ENCODE results near the gene PHOX2A.
"Not testable (repeated sequence)": the region's sequence is repeated elsewhere in the genome, so short reads cannot be mapped to it uniquely, and the experiment has no call there.

The PHOX2A gene

DNA sequence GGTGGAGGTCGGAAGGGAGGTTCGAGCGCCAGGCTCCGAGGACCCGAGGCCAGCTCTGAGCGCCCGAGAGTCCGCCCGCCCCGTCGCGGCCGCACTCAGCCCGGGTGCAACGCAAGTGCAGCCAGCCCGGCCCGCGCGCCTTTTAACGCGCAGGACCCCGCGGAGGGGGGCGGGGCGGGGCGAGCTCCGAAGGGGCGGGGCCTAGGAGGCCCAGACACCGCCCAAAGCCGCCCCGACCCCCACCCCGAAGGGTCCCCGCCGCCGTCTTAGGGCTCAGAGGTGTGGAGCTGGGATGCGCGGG, at the start of gene PHOX2A:
PHOX2A (minus strand) TSS at position 117 of the 301 bp plus-strand sequence. CDS start 172 bp downstream, outside the sequence.
- no peak for DNase-seq

DNA sequence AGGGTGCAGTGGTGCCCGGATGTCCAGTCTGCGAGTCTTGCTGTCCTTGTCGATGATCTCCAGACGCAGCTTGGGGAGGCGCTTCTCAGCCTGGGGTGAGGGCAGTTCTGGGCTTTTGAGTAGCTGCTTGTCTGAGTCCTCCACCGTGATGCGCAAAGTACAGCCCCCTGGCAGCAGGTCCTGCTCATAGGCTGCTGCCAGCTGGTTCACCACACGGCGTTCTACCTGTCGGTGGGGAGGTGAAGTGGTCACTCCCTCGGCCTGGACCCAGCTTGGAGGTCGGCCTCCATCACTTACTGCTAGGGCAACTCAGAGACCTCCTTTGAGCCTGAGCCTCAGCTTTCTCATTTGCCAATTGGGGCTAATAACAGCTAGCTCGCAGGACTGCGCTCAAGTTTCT, 49.4 kb upstream of the PHOX2A start:
- DNase-seq, result no peak

DNA sequence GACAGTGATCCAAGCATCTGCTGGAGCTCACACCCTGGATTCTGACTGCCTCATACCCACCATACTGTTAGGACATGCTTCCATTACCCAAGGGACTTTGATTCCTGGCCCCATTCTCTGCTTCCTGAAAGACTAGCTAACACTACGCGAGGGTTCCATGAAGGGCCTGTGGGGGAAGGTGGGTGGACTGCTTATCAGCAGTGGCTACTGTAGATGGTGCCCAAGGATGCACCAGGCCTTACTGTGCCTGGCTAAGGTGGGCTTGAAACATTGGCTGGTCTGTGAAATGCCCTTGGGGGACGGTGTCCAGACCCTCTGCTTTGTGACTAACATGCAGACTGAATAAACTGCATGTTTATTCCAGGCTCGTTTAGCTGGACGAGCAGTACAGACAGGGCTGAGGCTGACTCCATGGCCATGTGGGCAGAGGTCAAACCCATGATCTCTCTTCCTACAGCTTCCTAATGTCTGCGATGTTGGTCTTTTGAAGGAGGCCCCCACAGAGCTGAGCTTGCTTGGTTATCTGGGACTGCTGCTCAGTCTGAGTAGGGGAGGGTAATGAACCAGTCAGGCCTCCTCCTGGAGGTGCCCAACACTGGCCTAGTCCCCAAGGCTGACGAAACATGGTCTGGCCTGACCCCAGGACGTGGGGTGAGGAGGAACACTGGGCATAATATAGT, 48.3 kb upstream of the PHOX2A start:
- no peak for DNase-seq

DNA sequence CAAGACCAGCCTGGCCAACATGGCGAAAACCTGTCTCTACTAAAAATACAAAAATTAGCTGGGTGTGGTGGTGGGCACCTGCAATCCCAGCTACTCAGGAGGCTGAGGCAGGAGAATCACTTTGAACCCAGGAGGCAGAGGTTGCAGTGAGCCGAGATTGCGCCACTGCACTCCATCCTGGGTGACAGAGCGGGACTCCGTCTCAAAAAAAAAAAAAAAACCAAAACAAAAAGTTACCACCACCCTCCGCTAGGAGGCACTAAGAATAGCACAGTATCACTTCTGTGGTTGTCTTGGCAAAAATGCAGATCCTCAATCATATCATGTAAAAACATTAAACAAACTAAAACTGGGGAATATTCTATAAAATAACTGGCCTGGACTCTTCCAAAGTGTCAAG, 46.8 kb upstream of the PHOX2A start:
- DNase-seq, result not testable (repeated sequence)

DNA sequence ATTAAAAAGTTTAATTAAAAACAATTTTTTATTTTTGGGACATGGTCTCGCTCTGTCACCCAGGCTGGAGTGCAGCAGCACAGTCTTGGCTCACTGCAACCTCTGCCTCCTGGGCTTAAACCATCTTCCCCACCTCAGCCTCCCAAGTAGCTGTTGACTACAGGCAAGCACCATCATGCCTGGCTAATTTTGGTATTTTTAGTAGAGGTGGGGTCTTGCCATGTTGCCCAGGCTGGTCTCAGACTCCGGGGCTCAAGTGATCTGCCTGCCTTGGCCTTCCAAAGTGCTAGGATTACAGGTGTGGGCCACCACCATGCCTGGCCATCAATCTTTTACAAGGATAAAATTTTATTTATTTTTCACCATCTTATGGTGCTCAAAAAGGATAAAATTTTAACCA, 43.3 kb upstream of the PHOX2A start:
- DNase-seq, result no peak

DNA sequence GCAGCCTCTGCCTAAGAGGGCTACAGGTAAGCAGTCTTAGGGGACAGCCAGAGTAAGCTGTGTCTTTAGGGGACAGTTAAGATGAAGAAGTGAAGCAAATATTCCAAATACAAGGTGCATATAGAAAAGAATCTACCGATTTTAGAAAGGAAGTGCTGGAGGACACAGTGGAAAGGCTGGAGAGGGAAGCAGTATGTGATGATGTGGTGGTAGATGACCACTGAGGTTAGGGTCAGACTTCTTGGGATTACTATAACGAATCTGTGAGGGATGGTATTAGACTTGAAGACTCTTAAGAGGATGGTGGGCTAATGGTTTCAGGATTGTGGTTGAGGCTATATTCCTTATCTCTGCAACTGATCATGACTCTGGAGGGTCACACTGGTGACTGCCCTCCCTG, 40.0 kb upstream of the PHOX2A start:
- DNase-seq, result no peak

DNA sequence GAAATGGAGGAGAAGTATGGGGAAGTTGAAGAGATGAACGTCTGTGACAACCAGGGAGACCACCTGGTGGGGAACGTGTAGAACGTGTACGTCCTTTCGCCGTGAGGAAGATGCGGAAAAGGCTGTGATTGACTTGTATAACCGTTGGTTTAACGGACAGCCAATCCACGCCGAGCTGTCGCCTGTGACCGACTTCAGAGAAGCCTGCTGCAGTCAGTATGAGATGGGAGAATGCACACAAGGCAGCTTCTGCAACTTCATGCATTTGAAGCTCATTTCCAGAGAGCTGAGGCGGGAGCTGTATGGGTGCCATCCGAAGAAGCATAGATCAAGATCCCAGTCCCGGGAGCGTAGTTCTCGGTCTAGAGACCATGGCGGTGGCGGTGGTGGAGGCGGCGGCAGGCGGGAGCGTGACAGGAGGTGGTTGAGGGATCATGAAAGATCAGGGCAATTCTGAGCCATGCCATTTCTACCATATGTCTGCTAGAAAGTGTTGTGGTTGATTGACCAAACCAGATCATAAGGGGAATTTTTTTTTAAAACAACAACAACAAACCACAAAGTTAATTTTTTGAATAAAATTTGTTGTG, 36.8 kb upstream of the PHOX2A start:
- DNase-seq, result no peak

DNA sequence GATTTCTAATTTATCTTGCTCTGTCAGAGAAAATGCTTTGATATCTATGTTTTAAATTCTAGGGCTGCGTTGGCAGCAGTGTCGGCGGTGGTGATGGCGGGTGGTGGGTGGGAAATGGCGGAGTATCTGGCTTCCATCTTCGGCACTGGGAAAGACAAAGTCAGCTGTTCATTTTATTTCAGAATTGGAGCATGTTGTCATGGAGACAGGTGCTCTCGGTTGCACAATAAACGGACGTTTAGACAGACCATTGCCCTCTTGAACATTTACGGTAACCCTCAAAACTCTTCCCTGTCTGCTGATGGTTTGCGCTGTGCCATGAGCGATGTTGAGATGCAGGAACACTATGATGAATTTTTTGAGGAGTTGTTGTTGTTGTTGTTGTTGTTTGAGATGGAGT, 36.1 kb upstream of the PHOX2A start:
- no peak for DNase-seq

DNA sequence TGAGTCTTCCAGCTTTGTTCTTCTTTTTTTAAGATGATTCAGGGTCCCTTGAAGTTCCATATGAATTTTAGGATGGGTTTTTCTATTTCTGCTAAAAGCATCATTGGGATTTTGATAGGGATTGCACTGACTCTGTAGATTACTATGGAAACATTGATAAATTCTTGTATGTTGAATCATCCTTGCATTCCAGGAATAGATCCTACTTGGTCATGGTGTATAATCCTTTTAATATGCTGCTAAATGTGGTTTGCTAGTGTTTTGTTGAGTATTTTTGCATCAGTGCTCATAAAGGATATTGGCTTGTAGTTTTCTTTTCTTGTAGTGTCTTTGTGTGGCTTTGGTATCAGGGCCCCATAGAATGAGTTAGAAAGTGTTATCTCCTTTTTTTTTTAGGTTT, 34.9 kb upstream of the PHOX2A start:
- no peak for DNase-seq

DNA sequence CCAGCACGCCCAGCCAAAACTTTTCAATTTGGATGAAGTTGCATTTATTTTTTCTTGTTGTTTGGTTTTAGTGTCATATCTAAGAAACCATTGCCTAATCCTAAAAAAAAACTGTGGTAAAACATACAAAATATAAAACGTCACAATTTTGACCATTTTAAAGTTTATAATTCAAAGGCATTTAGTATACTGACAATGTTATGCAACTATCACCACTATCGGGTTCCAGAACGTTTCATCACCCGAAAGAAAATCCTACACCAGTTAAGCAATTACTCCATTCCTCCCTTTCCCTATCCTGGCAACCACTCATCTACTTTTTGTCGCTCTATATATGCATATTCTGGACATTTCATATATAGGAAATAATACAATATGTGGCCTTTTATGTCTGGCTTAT, 30.5 kb upstream of the PHOX2A start:
- no peak for DNase-seq

DNA sequence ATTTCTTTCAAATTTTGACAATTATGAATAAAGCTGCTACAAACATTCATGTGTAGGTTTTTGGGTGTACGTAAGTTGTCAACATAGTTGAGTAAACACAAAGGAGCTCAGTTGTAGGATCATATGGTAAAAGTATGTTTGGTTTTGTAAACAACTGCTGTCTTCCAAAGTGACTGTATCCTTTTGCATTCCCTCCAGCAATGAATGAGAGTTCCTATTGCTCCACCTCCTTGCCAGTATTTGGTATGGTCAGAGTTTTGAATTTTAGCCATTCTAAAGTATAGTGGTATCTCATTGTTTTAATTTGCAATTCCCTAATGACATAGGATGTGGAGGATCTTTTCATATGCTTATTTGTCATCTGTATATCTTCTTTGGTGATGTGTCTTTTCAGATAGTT, 28.0 kb upstream of the PHOX2A start:
- no peak for DNase-seq

DNA sequence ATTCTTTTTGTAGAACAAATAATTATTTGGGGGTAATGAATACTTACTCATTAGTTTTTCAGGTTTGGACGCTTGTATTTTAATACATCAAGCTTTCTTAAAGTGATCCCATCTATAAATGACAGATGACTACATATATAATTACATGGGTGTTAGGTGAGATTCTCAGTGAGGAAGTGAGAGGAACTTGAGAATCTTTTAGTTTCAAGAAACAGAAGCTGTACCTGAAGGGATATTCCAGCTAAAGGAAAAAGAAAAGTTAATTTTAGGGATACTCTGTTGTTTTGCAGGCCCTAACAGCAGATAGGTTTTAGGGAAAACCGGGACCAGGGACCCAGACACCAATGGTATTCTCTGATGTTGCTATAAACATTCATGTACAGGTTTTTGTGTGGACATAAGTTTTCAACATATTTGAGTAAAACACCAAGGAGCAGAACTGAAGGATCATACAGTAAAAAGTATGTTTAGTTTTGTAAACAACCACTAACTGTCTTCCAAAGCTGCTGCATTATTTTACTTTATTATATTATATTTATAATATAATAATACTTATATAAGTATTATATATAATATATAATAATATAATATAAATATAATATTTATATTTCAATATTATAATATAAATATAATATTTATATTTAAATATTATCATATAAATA, 24.1 kb upstream of the PHOX2A start:
- DNase-seq, result no peak

DNA sequence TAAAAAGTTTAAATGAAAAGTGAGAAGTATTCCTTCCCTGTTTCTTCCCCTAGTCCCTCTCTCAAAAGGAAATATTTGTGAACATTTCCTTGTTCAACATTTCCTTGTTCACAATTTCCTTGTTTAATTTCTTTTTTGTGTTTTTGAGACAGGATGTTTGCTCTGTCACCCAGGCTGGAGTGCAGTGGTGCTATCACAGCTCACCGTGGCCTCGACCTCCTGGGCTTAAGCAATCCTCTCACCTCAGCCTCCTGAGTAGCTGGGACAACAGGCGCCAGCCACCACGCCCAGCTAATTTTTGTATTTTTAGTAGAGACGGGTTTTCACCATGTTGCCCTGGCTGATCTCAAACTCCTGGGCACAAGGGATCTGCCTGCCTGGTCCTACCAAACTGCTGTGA, 23.0 kb upstream of the PHOX2A start:
- not testable (repeated sequence) for DNase-seq

DNA sequence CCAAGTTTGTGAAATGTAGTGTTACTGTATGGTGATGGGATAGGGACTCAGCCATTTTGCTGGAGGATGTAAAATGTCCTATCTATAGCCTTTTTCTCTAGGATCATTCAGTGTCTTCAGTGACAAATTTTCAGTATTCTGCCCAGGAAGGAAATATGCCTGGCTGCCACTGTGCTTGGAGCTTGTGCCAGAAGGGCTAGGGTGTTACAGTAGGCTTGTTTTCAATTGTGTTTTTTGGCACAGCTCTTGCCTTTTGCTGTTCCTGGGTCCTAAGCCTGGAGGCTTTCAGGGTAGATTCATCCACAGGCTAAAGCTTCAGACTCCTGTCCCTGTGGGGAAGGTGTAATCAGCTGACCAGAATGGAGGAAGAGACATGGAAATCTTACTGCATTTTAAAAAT, 22.0 kb upstream of the PHOX2A start:
- no peak for DNase-seq

DNA sequence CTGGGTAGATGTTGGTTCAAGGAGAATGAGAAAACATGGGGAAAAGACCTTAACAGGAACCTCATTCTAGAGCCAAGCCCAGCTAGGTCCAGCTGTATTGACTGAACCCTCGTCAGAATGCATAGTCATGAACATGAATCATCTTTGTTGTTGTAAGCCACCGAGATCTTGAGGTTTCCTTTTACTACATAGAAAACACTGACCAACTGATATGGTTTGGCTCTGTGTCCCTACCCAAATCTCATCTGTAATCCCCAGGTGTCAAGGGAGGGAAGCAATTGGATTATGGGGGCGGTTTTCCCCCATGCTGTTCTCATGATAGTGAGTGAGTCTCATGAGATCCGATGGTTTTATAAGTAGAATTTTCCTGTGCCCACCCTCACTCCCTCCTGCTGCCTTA, 19.4 kb upstream of the PHOX2A start:
- no peak for DNase-seq

DNA sequence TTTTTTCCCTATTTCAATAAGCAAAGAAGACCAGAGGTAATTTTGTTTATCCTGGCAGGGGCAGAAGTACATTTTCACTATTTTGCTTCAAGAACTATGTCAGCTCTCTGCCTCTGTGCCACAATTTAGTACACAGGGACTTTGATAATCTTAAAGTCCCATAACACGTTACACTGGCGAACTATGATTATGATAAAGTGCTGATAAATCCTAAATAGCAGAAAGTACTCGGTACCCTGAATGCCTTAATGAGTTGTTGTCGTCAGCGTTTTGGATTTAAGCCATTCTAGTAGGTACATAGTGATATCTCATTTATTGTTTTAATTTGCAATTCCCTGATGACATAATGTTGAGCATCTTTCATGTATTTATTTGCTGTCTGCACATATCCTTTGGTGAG, 16.6 kb upstream of the PHOX2A start:
- no peak for DNase-seq

DNA sequence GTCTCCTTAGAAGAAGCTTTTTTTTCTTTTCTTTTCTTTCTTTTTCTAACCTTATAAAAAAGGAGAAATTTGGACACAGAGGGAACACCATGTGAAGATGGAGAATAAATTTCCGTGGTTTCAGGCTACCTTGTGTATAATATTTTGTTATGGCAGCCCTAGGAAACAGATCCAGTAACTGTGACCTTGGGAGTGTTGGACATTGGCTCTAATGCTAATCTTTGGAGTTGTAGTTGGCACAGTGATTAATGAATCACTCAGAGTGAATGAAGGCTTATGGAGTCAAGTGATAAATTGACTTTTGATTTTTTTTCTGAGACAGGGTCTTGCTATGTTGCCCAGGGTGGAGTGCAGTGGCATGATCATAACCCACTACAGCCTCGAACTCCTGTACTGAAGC, 15.5 kb upstream of the PHOX2A start:
- DNase-seq, result no peak

DNA sequence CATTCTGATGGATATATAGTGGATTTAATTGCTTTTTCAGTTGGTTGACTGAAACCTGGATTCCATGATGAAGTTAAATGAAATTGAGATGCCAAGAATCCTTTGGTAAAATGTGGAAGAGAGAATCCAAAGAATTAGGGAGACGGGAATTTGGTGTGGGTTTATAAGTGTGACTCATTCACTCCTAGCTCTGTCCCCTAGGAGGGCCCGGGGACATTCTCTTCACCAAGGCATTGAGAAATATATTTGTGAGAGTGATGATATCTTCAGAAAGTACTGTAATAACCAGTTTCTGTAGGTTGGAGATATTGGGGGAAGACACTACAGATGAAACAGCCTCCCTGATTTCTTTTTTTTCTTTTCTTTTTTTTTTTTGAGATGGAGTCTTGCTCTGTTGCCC, 13.6 kb upstream of the PHOX2A start:
- no peak for DNase-seq

DNA sequence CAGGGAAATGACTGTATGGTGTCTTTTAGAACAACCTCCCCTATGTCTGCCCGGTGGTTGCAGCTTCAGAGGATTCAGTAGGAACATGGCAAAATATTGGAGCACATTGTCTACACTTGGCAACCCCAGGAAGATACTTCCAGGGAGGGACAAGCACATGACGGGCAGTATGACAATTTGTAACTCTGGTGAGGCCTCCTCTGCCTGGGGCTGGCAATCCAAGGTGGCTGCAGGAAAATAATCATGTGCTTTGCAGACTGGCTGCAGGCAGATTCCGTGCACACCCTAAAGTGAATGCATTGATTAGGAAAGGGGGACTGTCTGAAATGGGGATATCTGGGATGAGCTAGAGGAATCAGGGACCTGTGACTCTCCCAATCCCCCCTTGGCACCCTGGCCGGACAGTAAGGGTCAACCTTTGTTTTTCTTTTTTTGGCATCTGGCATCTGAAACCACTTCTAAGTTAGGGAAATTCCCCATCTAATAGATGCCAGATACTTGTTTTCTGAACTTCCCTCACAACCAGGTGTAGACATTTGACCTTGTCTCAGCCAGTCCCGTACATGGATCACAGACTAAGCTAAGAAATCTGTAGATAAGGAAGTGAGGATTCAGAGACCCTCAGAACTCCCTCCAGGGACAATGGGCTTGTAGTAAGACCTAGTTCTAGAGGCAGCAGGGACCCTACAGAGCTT, 10.5 kb upstream of the PHOX2A start:
- DNase-seq, result no peak

DNA sequence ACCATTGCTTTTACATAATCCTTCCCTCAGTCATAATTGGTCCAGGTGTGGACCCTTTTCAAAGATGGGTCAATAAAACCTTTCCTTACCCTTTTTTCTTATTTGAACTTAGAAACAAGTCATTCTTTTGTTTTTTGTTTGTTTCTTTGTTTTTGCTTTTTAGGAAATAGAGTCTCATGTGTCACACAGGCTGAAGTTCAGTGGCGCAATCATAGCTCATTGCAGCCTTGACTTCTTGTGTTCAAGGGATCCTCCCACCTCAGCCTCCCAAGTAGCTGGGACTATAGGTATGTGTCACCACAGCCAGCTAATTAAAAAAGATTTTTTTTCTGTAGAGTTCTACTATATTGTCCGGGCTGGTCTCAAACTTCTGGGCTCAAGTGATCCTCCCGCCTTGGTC, 9.4 kb upstream of the PHOX2A start:
- no peak for DNase-seq

DNA sequence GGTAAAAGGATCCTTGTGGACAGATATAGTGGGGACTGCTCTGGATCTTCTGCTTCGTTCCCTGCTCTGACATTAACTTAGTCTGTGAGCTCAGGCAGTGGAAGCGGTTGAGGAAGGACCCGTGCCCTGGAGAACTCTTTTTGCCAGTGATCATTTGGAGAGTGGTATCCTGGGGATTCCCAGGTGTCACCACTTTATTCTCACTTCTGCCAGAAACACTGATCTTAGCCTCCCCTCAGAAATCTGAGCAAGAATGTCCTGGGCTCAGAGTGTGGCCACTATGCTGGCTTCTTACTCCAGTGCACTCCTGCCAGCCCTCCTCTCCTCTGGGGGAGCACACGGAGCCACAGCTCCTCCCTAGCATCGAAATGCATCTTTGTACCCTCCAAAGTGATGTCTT, 7.6 kb upstream of the PHOX2A start:
- no peak for DNase-seq

DNA sequence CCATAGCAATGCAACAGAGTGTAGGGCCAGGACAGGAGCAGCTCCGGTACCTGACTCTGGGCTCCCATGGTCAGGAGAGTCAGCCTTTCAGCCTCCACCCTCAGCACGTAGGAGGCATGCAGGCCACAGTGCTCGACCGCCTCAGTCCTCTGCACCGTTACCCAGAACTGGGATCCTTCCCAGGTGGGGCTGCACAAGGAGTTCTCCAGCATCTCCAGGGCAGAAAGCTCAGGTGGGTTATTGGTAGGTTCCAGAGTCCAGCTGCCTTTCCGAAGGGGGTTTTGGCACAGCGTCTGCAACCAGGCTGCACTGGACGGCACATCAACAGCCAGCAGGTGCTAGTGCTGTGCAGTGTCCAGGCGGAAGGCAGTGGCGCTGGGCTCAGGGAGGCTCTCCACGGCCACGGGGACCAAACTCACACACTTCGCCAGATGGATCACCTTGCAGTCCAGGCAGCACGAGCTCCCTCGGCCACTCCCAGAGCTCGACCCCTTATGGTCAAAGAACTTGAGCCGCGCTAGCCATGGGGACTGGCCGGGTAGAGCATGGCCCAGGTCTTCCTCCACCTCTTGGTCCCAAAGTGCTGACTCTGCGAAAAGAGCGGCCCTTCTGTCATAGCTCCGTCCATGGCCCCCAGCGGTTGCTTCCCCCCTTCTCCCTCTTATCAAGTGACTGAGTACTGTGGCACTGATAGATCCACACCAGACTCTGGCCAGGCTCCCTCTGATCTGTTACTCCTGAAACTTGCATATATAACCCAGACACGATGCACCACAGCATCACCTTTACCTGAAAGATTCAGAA, 6.9 kb upstream of the PHOX2A start:
- DNase-seq, result no peak

DNA sequence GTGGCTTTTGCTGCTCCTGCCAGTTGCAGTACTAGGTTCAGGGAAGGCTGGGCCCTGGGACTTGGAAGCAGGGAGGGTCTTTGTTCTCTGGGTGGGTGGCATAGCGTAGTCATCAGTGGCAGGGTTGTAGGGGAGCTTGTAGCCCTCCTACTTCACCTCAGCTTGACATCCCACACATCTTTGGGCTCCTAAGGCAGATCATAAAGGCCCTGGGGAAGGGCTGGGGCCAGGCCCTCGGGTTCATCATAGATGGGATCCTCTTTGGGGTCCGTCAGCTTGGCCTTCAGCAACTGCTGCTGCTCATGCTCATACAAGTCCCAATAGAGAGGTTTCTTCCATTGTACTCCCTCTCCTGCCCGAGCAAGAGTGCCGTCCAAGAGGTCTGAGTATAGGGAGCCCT, 6.0 kb upstream of the PHOX2A start:
- DNase-seq, result no peak

Measured in NCI-H1092 (cell line).